HepG2 (cell line): ENCODE data around the gene CLEC16A. TPM values are rescaled to one million over a fixed set of nuclear protein-coding genes. Genes with fewer than 3 reads are reported as not detected.

Source experiments
- ADNP ChIP-seq: sonication (generic); formaldehyde crosslinking; IDR thresholded peaks from 2 replicates; pipeline ENCODE4 v1.4.0; 2020; ENCODE audit warnings: missing genetic modification reagents
- AGO1 ChIP-seq: fragments of 200-400 bp; formaldehyde crosslinking; IDR thresholded peaks from 2 replicates; pipeline ENCODE4 v1.6.1; 2017; ENCODE audit warnings: mild to moderate bottlenecking, low read depth, low read length, moderate library complexity; ENCODE audit not compliant: poor library complexity, severe bottlenecking
- FOXC1 ChIP-seq: sonication (generic); formaldehyde crosslinking; IDR thresholded peaks from 2 replicates; pipeline ENCODE4 v1.8.0; 2022; ENCODE audit warnings: mild to moderate bottlenecking, missing genetic modification reagents, borderline replicate concordance
- GLMP ChIP-seq: sonication (generic); formaldehyde crosslinking; IDR thresholded peaks from 2 replicates; pipeline ENCODE4 v1.9.0; 2021; ENCODE audit warnings: missing genetic modification reagents, mild to moderate bottlenecking, borderline replicate concordance
- GRHL1 ChIP-seq: sonication (generic); formaldehyde crosslinking; conservative IDR thresholded peaks from 2 replicates; pipeline ENCODE4 v1.8.0; 2022; ENCODE audit warnings: missing genetic modification reagents
- MED8 ChIP-seq: sonication (generic); formaldehyde crosslinking; IDR thresholded peaks from 2 replicates; pipeline ENCODE4 v1.8.1; 2023; ENCODE audit warnings: mild to moderate bottlenecking, missing genetic modification reagents; ENCODE audit not compliant: insufficient replicate concordance
- MYNN ChIP-seq: sonication (generic); formaldehyde crosslinking; IDR thresholded peaks from 2 replicates; pipeline ENCODE4 v1.4.0; 2020; ENCODE audit warnings: mild to moderate bottlenecking, low read depth, missing genetic modification reagents
- NR2F2 ChIP-seq: IDR thresholded peaks from 2 replicates; pipeline ENCODE4 v1.6.1; 2012; ENCODE audit warnings: low read depth, inconsistent platforms, borderline replicate concordance
- PLRG1 ChIP-seq: fragments of 450-650 bp; conservative IDR thresholded peaks from 2 replicates; pipeline ENCODE4 v1.6.1; 2016
- RAD21 ChIP-seq: fragments of 450-650 bp; formaldehyde crosslinking; IDR thresholded peaks from 2 replicates; pipeline ENCODE4 v1.5.0; 2020; ENCODE audit warnings: mild to moderate bottlenecking
- SP140L ChIP-seq: sonication (generic); formaldehyde crosslinking; IDR thresholded peaks from 2 replicates; pipeline ENCODE4 v1.4.0; 2020; ENCODE audit warnings: missing genetic modification reagents, borderline replicate concordance
- ZBTB42 ChIP-seq: sonication (generic); formaldehyde crosslinking; IDR thresholded peaks from 2 replicates; pipeline ENCODE4 v1.5.0; 2020; ENCODE audit warnings: mild to moderate bottlenecking, missing genetic modification reagents
- ZBTB44 ChIP-seq: sonication (generic); formaldehyde crosslinking; IDR thresholded peaks from 2 replicates; pipeline ENCODE4 v1.4.0; 2020; ENCODE audit warnings: missing genetic modification reagents
- ZNF577 ChIP-seq: sonication (generic); formaldehyde crosslinking; IDR thresholded peaks from 2 replicates; pipeline ENCODE4 v1.4.0; 2020; ENCODE audit warnings: mild to moderate bottlenecking, low read depth, missing genetic modification reagents, borderline replicate concordance
- ZUFSP ChIP-seq: sonication (generic); formaldehyde crosslinking; IDR thresholded peaks from 2 replicates; pipeline ENCODE4 v1.9.0; 2021; ENCODE audit warnings: missing genetic modification reagents, mild to moderate bottlenecking, borderline replicate concordance
- polyA plus RNA-seq, 8 experiments: library from polyadenylated mRNA; depleted of rRNA in 3 of 8; stranded (reverse) in 7 of 8; unstranded in 1 of 8; fragments of >200 nt; fragmentation: Illumina TruSeq in 4 of 8; extraction: Trizol in 4 of 8; gene quantifications; 2 replicates each; pipeline versions ENCODE4 v1.2.1 to v1.2.3, GENCODE V29; 2011 to 2016; ENCODE audit warnings: low read depth in 4 of 8, missing spikeins in 1 of 8, mixed read lengths in 1 of 8; ENCODE audit not compliant: insufficient read depth in 1 of 8
- total RNA-seq, 5 experiments: library from RNA; depleted of rRNA; stranded (reverse); fragments of >200 nt; fragmentation: Illumina TruSeq; extraction: Trizol; gene quantifications; 2 replicates each; pipeline ENCODE4 v1.2.3, GENCODE V29; 2016; ENCODE audit warnings: low read depth in 1 of 5
- TF ChIP-seq, protein P1 (sequence below): sonication (generic); formaldehyde crosslinking; IDR thresholded peaks from 2 replicates; pipeline ENCODE4 v1.4.0; 2020; ENCODE audit warnings: missing genetic modification reagents, borderline replicate concordance

CLEC16A gene
- total and polyA plus RNA-seq, 2 of the 13 experiments (the other 11 are each of a cell fraction or from before 2014, with no cell fraction given), result 8.5 to 10.3 TPM

GRCh38 chr16:11138769-11139325 lies 194.5 kb downstream of the CLEC16A start (continued):
- no peak for TF ChIP-seq MYNN (CRISPR knock-in tag)
- no peak for TF ChIP-seq GLMP (CRISPR knock-in tag)
- TF ChIP-seq ZBTB42 (CRISPR knock-in tag), result no peak
- TF ChIP-seq ADNP, result no peak
- 0 out of 2 replicates have a peak, but pooled peaks have one; percentile 7 for TF ChIP-seq RAD21 (CRISPR knock-in tag)
- no peak for TF ChIP-seq MED8 (CRISPR knock-in tag)
- TF ChIP-seq NR2F2, result no peak
- no peak for TF ChIP-seq SP140L (CRISPR knock-in tag)
- TF ChIP-seq FOXC1 (CRISPR knock-in tag), result 0 out of 2 replicates have a peak, but pooled peaks have one; percentile 10
- no peak for TF ChIP-seq PLRG1
- TF ChIP-seq ZNF577 (CRISPR knock-in tag), result no peak
- TF ChIP-seq ZUFSP, result no peak
- TF ChIP-seq ZBTB44, result no peak
- no peak for TF ChIP-seq GRHL1 (CRISPR knock-in tag)
- TF ChIP-seq, protein P1, sequence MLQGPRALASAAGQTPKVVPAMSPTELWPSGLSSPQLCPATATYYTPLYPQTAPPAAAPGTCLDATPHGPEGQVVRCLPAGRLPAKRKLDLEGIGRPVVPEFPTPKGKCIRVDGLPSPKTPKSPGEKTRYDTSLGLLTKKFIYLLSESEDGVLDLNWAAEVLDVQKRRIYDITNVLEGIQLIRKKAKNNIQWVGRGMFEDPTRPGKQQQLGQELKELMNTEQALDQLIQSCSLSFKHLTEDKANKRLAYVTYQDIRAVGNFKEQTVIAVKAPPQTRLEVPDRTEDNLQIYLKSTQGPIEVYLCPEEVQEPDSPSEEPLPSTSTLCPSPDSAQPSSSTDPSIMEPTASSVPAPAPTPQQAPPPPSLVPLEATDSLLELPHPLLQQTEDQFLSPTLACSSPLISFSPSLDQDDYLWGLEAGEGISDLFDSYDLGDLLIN (CRISPR knock-in tag), result no peak
- TF ChIP-seq AGO1, result no peak
